Fibroblast of mammary gland (primary cell): ENCODE measurements around the gene MUC12.

Experiments used
- DNase-seq: peaks from one replicate; pipeline ENCODE4 v3.0.0-alpha.2; 2010; ENCODE audit warnings: low read depth
- H3K4me3 ChIP-seq: 2 replicates; pipeline ENCODE4 v1.5.1; 2011; ENCODE audit warnings: low read depth, mild to moderate bottlenecking, low read length, moderate library complexity; ENCODE audit not compliant: control insufficient read depth
- TF ChIP-seq, protein P1 (sequence below): conservative IDR thresholded peaks from 2 replicates; pipeline ENCODE4 v1.5.1; 2011; ENCODE audit warnings: low read depth, low read length, inconsistent platforms; ENCODE audit not compliant: control insufficient read depth, insufficient read depth

The MUC12 gene

DNA sequence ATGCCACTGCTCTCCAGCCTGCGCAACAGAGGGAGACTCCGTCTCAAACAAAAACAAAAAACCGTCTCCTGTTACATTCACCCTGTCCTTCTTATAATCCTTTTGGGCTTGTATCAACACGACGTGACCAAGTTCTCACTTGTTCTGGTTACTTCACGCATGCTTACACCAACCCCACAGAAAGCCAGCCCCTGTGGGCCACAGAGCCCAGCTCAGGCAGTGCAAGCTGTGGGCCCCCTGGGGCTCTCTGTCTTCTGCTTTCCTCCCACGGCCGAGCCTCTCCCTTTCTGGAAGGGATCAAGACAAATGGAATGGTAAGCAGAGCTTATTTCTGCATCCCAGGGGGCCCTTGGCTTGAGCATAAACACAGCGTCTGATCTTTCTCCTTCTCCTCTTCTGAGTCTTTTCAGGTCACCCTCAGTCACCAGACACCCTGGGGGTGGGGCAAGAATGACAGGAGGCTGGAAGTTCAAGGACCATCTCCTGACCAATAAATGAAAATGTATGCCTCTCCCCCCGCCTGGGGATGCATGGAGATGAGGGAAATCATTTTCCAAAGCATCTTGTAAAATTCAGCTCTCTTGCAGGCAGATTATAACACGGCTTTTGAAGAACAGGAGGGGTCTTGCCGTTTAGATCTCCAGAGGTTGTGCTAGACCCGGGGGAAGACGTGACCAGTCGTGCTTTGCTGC, 96.9 kb downstream of the MUC12 start:
- TF ChIP-seq, protein P1, sequence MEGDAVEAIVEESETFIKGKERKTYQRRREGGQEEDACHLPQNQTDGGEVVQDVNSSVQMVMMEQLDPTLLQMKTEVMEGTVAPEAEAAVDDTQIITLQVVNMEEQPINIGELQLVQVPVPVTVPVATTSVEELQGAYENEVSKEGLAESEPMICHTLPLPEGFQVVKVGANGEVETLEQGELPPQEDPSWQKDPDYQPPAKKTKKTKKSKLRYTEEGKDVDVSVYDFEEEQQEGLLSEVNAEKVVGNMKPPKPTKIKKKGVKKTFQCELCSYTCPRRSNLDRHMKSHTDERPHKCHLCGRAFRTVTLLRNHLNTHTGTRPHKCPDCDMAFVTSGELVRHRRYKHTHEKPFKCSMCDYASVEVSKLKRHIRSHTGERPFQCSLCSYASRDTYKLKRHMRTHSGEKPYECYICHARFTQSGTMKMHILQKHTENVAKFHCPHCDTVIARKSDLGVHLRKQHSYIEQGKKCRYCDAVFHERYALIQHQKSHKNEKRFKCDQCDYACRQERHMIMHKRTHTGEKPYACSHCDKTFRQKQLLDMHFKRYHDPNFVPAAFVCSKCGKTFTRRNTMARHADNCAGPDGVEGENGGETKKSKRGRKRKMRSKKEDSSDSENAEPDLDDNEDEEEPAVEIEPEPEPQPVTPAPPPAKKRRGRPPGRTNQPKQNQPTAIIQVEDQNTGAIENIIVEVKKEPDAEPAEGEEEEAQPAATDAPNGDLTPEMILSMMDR, result no peak
- no peak overlapping the region for H3K4me3 ChIP-seq
- DNase-seq, result peak; percentile 11

DNA sequence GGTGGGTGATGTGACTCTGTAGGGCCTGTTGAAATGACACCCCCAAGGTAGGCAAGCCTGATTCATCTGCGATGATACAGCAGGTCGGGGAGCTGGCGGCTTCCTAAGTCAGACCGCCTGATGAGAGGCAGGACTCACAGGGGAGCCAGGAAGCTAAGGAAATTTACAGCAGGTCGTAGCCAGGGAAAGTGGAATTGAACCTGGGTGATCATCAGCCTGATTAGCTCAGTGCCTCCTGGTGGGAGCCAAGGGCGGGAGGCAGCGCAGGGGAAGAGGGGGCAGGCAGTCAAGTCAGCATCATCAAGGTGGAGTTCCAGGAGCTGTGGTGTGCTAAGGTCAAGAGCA, 97.4 kb downstream of the MUC12 start:
- H3K4me3 ChIP-seq, result no peak overlapping the region
- TF ChIP-seq, protein P1, result no peak
- DNase-seq, result no peak

DNA sequence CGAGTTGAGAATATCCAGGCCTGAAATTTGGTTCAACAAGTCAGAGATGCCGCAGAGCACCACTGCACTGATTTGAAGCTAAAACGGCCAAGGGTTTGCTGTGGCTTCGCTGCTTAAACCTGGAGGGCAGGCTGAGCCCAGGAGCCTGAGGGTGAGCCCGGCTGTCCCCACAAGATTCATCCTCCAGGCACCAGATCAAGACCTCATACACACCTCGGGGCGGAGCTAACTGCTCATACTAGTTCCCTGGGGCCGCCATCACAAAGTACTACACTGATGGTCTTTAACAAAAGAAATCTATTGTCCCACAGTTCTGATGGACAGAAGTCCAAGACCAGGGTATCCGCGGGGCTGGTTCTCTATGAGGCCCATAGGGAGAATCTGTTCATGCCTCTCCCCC, 99.0 kb downstream of the MUC12 start:
- DNase-seq, result no peak

More for the DNA sequence above, 99.0 kb downstream of the MUC12 start:
- TF ChIP-seq, protein P1, result no peak
- H3K4me3 ChIP-seq, result no peak overlapping the region
